GM18502 (cell line): ENCODE measurements around the gene PKD2.
"Not testable (repeated sequence)": the region's sequence is repeated elsewhere in the genome, so short reads cannot be mapped to it uniquely, and the experiment has no call there.

Experiments used
- ATAC-seq: cut with Tn5 transposase; IDR thresholded peaks from one replicate; pipeline ENCODE4 v1.9.1; 2021; ENCODE audit warnings: mild to moderate bottlenecking; ENCODE audit not compliant: unreplicated experiment, poor library complexity

PKD2 gene

GRCh38 chr4:88107406-88108107, 100.1 kb downstream of the PKD2 start:
- no peak for ATAC-seq

DNA sequence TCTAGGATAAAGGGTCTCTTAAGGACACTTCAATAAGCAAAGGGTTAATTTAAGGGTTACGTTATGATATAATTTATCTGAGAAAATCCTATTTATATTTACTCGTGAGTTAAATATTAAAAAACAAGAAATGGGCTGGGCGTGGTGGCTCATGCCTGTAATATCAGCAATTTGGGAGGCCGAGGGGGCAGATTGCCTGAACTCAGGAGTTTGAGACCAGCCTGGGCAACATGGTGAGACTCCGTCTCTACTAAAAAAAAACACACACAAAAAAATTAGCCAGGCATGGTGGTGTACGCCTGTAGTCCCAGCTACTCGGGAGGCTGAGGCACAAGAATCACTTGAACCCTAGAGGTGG, 100.7 kb downstream of the PKD2 start:
- not testable (repeated sequence) for ATAC-seq

- no peak for ATAC-seq
These were observed 101.3 kb downstream of the PKD2 start for GRCh38 chr4:88108747-88109122.

DNA sequence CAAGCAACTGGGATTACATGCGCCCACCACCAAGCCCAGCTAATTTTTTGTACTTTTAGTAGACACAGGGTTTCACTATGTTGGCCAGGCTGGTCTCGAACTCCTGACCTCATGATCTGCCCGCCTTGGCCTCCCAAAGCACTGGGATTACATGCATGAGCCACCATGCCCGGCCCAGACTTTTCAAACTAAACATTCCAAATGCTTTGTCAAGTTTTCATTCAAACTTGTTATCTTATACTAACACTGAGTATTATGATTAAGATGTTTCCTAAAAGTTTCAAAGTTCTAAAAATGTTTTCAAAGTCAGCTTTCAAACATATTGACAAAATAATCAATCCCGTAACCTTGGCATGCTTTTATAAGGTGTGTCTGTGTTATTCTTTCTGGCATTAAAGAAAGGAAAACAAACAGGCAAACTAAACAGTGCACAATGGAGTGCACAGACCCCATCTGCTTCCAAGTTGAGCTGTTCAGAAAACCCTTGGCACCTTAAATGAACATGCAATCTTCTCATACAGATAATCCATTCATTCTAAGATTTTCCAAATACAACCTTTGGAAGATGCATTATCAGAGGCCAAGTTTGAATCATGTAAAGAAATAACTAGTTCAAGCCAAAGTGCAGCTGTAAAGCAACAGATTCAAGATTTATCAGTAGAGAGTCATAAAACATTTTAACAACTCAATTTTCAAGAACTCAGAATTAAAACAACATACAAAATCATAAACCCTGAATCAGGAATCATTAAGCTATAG, 101.9 kb downstream of the PKD2 start:
- ATAC-seq, result no peak

DNA sequence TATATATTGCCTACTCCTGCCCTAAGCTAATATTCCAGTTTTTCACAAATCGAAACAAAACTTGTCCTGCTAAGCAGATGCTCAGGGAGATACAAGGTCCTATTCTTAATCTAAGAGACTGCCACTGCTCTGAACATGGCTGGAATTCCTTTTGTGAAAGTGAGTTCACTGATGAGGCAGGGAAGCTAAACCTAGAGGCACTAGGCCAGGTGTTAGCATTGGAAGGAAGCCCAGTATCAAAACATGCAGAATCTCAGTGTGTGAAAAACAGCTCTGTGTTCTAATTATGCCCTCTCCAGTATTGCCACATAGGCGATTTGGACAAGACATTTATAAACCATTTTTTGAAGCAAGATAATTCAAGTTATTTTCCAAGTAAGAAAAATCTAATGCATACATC, 103.4 kb downstream of the PKD2 start:
- ATAC-seq, result no peak

- no peak for ATAC-seq
These were observed 105.4 kb downstream of the PKD2 start for GRCh38 chr4:88112856-88113255.

- ATAC-seq, result no peak
These were observed 108.2 kb downstream of the PKD2 start for GRCh38 chr4:88115587-88115986.

- no peak for ATAC-seq
These were observed 112.5 kb downstream of the PKD2 start for GRCh38 chr4:88119943-88120342.

GRCh38 chr4:88122260-88122659, 114.8 kb downstream of the PKD2 start:
- not testable (repeated sequence) for ATAC-seq
